MV-4-11 (cell line): ENCODE measurements around the gene CWC27.
A peak's percentile ranks its signal among the peaks of the same experiment; 100 is the strongest.

Experiments
- DNase-seq: peaks from one replicate; lab custom pipeline; 2025; lab: John Stamatoyannopoulos, UW

CWC27 gene

DNA sequence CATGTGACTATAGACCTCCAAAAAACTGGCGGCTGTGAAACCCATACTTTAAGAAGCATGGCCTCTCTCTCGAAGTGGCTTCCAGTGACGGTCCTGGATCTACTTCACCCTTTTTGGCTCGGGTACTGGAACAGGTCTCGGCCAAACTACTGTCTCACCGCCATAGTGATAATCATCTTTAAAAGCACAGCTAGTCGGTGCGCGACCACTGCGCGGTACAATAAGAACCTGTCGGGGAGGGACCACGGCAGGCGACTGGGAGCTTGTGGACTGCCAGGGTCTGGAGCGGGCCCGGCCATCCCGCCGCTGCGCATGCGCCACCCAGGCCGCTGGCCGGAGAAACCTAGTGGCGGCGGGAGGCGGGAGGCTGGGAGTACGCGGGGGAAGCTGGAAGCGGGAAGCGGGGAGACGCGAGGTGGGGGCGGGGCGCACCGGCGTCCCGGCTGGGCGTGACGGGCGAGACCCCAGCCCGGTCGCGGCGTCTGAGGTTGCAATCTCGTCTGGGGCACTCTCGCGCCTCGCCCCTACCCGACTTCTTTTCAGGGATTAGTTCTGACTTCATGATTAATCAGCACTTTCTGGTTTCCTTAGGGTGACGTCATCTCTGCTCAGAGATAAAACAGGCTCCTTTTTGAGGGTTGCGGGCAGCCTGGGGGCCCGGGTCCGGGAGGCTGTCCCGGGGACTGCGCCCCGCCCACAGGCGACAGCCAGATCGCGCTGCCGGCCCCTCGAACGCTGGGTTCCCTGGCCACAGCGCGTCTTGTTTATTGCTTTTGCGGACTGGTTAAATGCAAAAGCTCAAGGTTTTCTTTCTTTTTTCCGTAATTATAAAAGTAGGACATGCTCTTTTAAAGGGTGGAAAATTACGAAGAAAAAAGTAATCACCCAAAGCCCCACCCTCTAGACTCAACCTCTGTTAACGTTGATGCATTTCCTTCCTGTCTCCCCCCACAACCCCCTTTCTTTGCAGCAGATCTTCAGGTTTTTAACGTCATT, 266.8 kb downstream of the CWC27 start:
- peak; percentile 88 for DNase-seq

DNA sequence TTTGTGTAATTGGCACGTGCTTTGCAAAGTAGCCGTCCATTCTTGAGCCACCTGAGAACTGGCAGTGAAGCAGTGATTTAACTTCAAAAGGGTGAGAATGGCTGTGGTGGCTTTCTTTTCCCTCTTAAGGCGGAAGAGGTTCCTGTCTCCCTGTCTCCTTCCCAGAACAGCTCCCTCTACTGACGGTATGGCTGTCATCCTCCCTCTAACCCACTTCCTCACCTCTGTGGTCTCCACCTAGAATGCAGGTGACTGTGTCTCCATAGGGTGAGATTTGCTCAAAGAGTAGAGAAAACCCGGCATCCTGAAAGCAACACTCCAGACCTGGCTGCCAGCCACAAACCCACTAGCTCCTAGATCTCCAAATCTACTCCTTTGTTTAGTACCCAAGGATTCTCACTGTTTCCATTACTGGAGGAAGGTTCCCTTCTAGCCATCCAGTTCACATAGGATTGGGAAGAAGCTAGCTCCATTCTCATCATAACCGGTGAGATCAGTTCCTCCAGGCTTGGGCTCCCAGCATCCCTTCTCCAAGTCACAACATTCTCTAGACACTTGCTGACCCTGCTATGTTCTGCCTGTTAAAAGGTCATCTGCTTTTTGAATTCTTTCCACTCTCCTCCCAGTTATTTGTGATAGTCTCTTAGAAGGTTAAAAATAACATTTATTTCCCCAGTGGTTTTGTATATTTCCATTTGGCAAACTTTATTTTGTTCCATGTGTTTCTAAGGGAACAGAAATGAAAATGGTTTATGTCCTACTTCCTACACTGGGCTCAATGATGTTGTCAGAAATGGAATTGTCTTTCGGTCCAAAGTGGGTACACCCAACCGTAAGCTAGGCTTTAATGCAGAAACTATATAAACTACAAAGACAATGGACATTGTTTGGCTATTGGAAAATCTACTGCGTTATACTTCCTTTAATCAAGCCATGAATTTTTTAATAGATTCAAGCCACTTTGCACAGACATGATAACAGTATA, 269.4 kb downstream of the CWC27 start:
- no peak for DNase-seq

DNA sequence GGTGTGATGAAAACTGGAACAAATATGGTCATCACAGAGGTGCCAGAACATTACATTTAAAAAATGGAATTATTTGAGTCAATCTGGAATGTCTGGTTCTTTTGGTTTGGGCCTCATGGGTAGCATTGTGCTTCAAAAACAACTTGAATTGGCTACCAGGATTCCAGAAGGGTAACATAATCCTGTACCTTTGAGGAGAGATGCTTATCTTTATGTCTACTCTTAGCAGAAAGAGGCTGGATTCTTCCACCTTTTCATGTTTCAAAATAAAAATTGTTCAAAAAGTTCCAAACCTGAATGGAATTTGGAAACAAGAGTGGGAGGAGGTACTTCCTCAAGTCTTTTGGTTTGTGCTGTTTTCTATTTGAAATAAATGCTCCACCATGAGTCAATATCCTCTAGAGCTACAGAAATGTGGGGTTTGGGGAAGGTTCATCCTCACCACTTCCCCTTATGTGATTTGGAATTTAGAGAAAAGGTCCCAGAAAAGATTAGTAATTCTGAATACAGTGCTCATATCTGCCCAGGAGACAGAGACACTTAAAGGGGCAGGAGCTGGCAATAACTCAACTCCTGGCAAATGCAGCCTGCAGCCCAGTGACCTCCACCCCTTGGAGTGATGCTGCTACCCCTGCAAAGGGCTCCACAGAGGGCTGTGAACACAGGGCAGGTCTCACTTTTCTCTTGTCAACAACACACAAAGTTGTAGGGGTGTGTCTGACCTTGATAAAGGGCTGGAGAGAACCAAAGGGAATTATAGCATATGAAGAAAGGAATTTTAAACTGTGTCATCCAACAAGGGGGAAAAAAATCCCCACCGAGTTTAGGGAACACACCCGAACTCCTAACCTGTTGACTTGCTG, 272.8 kb downstream of the CWC27 start:
- DNase-seq, result peak; percentile 97

DNA sequence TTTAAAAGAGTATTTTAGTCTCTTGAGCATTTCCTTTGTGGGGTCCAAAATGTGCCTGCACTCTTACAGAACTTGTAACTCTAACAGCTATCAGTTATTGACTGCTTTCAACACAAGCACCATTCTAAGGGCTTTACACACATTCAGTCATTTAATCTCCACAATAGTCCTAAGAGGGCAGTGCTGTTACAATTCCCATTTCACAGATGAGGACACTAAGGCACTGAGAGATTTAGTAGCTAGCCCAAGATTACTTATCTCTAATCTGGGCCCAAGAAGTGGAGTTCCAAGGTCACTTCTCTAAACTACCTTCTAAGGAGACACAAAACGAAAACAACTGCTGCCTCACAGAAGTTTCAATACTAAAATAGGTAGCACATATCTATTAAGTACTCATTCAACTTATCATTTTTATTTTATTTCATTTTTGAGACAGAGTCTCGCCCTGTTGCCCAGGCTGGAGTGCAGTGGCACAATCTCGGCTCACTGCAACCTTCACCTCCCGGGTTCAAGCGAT, 275.2 kb downstream of the CWC27 start:
- no peak for DNase-seq

DNA sequence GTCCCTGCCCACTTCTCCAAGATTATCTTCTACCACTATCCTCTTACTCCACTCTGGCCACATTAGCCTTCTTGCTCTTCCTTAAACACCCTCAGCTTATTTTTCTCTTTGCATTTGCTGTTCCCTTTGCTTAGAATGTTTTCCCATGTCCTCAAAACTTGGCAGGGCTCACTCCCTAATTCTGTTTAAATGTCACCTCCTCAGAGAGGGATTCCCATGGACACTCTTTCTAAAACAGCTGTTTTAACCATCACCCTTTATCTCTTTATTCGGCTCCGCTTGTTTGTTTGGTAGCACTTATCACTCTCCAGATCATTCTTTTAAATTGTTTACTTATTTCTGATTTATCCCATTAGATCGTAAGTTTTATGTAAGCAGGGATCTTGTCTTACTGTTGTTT, 278.5 kb downstream of the CWC27 start:
- no peak for DNase-seq

DNA sequence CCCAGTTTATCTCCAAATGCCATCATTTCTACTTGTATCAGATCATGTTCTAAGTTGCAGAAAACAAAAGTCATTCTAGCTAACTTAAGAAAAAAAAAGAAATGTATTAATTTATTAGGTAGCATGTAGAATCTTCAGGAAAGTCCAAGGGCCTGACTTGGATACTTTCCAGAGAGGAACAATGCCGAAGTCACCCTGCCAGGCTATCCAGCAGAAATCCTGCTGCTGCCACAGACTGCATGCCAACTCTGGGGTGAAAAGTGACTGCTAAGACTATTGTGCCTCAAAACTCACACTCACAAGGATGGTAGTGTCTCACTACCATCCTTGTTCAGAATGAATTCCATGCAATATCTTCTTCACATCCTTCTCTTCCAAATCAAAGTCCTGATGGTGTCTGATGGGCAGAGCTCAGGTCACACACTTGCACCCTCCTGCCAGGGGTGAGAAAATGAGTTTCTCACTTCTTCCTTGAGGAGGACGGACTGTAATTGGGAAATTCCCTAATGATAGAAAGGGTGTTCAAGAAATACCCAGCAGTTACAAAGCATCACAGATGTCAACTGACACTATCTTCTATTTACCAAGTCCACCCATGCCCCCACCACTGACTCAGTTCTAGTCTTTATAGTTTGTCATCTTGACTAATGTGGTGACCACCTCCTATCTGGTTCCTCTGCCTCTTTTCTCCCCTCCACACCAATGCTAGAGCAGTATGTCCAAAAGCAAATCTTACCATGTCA, 279.4 kb downstream of the CWC27 start:
- DNase-seq, result no peak

DNA sequence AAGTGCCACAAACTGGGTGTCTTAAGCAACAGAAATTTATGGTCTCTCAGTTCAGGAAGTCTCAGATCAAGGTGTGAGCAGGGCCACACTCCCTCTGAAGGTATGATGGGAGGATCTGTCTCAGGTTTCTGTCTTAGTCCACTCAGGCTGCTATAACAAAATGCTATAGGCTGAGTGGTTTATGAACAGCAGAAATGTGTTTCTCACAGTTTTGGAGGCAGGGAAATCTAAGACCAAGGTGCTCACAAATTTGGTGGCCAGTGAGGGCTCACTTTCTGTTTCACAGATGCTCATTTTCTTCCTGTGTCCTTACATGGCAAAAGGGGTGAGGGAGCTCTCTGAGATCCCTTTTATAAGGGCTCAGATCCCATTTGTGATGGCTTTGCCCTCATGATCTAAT, 281.4 kb downstream of the CWC27 start:
- no peak for DNase-seq

DNA sequence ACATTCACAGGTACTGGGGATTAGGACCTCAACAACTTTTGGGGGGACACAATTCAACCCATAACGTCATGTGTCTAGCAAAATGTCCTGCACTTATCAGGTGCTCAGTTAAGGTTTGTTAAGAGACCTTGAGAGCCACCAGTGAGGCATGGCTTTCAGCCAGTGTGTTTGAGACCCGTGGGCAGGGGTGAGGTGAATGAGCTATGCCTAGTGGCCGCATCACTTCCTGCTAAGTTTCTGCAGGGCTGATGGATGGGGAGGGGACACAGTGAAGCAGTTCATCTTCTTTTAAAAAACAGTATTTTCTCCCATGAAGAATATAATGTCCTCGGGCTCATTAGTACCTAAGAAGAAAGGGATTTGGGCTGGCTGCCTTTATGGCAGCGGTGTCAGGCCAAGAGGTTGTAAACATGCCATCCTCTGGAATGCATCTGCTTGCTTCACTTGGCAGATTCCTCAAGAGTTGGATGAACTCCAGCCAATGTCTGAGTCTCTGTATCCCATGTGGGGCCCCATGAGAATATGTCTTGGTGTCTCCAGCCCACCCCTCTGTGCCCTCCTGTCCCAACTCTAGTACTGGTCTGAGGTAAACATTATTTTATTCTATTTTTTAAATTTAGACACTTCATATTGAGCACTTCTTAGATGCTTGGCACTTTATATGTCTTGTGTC, 282.2 kb downstream of the CWC27 start:
- no peak for DNase-seq

DNA sequence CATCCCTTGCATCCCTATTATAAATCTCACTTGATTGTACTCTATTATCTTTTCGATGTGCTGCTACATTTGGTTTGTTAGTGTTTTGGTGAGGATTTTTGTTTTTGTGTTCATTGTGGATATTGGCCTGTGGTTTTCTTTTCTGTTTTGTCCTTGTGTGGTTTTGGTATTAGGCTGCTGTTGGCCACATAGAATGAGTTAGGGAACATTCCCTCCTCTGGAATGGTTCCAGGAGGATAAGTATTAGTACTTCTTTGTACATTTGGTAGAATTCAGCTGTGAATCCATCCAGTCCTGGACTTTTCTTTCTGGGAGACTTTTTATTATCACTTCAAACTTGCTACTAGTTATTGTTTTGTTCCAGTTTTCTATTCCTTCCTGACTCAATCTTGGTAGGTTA, 287.2 kb downstream of the CWC27 start:
- DNase-seq, result no peak

DNA sequence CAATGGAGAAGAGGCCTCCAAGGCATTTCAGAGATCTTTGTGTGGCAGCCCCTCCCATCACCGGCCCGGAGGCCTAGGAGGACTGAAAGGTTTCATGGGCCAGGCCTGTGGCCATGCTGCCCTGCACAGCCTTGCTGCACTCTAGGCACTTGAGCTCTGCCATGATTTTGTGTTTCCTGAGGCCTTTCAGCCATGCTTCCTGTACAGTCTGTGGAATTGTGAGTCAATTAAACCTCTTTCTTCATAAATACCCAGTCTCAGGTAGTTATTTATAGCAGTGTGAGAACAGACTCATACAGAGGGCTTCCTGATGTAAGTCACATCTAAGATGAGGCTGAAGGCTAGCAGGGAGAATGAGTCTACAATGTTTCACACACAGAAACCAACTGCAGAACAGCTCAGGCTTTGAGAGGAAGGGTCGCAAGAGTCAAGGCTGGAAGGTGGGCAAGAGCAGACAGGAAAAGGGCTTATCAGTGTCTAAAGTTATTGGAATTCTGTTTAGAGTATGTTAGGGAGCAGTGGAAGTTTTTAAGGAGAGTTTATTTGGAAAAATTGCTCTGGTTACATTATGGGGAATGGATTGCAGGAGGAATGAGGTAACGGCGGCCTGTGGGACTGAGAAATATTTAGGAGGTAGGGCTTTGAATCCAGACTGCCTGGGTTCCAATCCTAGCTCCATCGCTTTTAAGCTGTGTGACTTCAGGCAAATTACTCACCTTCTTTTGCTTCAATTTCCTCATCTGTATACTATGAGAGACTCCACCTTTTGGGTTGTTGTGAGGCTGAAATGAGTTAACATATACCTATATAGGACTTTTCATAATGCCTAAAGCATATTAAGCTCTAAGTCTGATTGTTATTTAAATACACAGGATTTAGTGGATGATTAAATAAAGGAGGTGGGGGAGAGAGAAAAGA, 291.2 kb downstream of the CWC27 start:
- no peak for DNase-seq

DNA sequence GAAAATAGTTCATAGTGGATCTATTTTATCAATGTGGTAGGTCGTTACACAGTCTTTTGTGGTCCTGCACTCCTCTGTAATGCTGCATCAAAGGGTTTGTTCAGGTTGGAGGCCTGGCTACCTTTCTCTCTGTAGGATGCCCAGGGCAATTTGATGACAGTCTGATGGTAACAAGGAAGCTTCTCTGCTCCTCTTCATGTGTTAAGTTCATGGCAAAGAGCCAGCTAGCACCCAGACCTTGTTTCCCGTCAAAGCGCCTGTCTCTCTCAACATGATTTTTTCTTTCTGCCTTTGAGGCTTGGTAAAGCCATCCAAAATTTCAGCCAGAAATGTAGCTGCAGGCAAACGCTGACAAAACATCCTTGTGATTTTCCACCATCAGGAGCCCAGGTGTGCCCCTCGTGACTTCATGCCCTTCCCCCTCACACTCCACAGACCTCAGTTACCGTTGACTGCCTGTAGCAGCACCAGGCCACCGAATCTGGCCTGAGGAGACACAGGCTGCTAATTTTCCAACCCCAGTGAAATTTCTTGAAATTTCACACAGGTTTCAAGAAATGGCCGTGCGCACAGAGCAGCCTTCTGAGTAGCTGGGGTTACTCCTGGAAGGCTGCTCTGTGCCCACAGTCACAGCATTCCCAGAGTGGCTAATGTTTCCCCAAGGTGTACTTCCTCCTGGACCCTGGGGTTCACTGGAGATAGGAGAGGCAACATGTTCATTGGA, 292.7 kb downstream of the CWC27 start:
- no peak for DNase-seq

DNA sequence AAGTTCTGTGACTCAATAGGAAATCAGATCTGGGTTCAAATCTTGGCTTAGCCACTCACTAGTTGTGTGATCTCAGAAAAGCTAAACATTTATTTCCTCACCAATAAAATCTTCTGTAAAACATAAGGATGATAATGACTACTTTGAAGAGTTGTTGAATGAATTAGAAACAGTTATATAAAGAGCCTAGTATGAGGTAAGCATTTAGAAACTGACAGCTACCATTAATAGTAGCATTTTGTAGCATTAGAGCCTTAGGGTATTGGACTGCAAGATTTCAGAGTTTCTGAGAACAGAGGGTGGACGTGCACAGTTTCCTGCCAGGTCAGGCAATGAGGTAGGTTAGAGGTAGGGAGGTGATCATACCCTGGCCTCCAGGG, 293.2 kb downstream of the CWC27 start:
- no peak for DNase-seq

DNA sequence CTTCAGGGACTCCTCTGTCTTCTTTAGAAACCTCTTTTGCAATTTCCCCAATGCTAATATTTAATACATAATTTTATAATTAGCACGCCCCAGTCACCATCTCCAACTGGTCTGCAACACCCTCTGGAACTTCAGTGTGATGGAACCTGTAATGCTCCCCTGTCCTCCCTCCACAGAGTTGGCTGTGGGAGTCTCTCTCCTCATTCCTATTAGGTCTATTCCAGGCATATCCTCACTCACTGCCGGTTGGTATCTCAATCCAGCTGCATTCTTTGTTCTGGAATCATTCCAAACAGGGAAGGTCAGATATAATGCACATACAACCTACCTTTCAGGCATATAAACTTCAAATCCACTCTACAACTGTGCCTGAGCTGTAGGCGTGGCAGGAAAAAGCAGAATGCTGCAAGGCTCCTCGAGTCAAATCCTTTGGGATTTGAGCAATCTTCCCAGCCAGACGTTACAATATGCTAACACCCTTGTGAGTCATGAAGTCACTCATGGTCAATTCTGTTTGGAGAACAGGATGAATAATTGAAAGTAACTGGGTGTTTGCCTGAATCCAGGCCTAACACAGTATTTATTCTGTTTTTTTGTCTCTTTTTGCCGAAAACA, 293.8 kb downstream of the CWC27 start:
- no peak for DNase-seq

DNA sequence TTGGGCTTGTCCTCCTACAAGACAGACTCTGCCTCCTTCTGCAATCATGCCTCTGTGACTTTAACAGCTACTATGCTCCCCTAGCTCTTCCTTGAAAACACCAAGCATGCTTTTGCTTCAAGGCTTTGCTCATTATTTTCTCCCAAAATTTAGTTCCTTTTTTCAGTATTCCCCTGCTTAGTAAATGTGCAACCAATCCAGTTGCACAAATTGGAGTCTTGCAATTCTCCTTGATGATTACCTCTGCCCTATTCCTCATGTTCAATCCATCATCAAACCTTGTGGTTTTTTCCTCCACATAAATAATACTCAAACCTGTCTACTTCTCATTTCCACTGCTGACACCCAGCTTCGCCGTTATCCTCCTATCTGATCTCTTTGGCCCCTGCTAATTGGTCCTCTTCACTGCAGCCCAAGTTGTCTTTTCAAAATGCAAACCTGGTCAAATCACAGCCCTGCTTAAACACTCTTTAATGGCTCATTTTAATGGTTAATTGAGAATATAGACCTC, 296.3 kb downstream of the CWC27 start:
- peak; percentile 33 for DNase-seq

DNA sequence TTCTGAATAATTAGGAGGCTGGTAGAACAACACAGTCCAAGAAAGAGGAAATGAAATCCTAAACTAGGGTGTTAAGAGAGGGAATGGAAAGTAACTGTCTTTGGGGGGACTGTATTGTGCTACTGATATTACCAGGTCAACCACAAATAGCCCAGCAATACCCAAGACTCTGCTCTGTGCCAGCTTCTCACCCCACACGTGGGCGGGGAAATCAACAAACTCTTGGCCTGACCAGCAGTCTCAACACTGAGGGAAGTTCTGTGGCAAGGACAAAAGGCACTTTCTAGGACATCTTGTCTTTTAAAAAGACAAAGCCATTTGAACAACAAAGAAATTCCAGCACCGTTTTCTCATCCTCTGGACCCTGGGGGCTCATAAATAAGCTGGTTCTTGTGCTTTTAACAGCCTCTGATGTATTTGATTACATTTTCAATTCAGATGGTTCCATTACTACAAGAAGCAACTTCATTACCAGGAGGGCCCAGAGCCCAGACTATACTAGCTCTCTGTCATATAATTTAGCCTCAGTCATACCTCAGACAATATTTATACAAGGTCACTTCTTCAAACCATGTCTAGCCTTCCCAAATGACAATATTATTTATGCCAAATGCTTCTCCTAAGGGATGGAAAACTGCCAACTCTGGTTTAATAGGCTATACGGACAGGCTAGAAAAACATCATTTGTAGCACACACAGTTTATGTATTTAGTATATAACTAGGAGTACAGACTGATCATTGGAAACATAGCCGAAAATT, 297.8 kb downstream of the CWC27 start:
- DNase-seq, result peak; percentile 98

DNA sequence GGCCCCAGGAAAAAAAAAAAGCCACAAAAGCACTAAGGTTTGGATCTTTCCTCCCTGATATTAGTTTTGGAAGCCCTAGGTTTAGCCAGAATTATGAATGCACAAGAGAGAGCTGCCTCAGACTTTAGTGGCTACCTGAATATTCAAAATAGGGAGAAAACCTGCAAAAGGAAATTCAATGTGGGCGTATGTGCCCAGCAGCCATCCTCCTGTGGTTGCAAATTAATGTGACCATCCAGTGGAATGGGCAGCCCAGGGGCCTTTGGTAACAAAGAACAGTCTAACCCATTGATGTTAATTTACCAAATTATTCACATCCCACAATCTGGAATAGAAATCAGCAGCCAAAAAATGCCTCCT, 298.4 kb downstream of the CWC27 start:
- no peak for DNase-seq
